ENCODE results near the gene SRPRB. TPM values are rescaled to one million over a fixed set of nuclear protein-coding genes. Genes with fewer than 3 reads are reported as not detected.

The SRPRB gene
- total and polyA plus RNA-seq, 9 of the 15 experiments (the other 6 are each of a cell fraction or from before 2014, with no cell fraction given): 29.5 to 66.0 (median 41.4) TPM

DNA sequence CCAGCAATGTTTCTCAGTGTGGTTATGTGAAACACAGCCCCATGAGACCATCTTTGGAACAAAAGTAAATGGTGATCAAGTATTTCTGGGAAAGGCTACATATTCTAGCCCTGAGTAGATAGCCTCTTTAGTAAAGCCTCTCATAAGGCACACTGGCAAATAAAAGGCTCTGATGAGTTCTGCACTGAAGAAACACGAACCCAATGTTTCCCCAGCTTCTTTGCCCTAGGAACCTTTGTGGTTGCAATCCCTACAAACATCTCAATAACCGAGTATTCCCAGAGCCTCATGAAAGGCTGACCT is 48.3 kb downstream of the SRPRB start:
- H3K36me3 ChIP-seq (ENCODE audit: control insufficient read depth, insufficient read depth, low read length): no peaks in the 10 kb centered on the region
- H3K79me2 ChIP-seq (ENCODE audit: control insufficient read depth, insufficient read depth, low read length): no peaks in the 10 kb centered on the region; the same call in 2 of the 3 replicates
- peaks cover 22 to 65% of the 10 kb centered on the region in 2 experiments; a peak in 4 of 5 replicates for H3K4me1 ChIP-seq (replicated peaks in 1 of 2; ENCODE audit: control insufficient read depth in 2 of 2, insufficient read depth in 2 of 2, low read length in 2 of 2)
- H2AFZ ChIP-seq (ENCODE audit: low read depth, low read length): peak overlapping the region; percentile 27; the same call in 1 of the 2 replicates
- ChIA-PET POLR2A (interaction anchor here (0.7 to 1.9 kb wide), 5 partner anchors 11 to 40 kb away, joined by 3 to 5 read pairs (median 4); no protein-coding TSS in a partner anchor), CTCF (ENCODE audit: low intra/inter-chr PET ratio) (no interaction called here)
- FAIRE-seq (no peak), DNase-seq (ENCODE audit: extremely low read depth in 1 of 4, low spot score in 3 of 4) (no peak), ATAC-seq (no peak)
- H3K27me3 ChIP-seq (ENCODE audit: control insufficient read depth in 2 of 2, insufficient read depth in 2 of 2, low read length in 2 of 2): no peaks in the 10 kb centered on the region
- in situ Hi-C loops (cut with MboI): no loop called here
- H3K9me1 ChIP-seq (ENCODE audit: control insufficient read depth, insufficient read depth, low read length): no peaks in the 10 kb centered on the region
- intact Hi-C loops (cut with micrococcal nuclease): no loop called here
- TF ChIP-seq ZNF561 (CRISPR knock-in tag; conservative IDR thresholded peaks at IDR 0.05) (no peak), ZNF239 (CRISPR knock-in tag; IDR thresholded peaks at IDR 0.05) (peak; percentile 91), TAF15 (IDR thresholded peaks at IDR 0.05; ENCODE audit: low read depth, low read length) (no peak)
- no peak overlapping the region for H3K4me3 ChIP-seq
- 51% methylated on average over 2 of the region's 2 CpGs for WGBS (ENCODE audit: insufficient coverage, low coverage, missing lambda C conversion rate)
- no peak overlapping the region for H3K4me2 ChIP-seq (ENCODE audit: insufficient read depth, low read length)
- BruUV-seq (replicated peaks): no TSS peak
- H4K20me1 ChIP-seq (replicated peaks; ENCODE audit: control insufficient read depth, insufficient read depth, low read length): no peaks in the 10 kb centered on the region
- H3K9ac ChIP-seq (ENCODE audit: insufficient read depth in 1 of 2, low read depth in 2 of 2, low read length in 2 of 2): no peak overlapping the region
- peak overlapping the region; percentile 28; the same call in 1 of the 3 replicates for H3K27ac ChIP-seq (ENCODE audit: extremely low read depth, low read depth, low read length)
- no peaks in the 10 kb centered on the region for H3K9me3 ChIP-seq (replicated peaks; ENCODE audit: control insufficient read depth, insufficient read depth, low read depth, low read length)

DNA sequence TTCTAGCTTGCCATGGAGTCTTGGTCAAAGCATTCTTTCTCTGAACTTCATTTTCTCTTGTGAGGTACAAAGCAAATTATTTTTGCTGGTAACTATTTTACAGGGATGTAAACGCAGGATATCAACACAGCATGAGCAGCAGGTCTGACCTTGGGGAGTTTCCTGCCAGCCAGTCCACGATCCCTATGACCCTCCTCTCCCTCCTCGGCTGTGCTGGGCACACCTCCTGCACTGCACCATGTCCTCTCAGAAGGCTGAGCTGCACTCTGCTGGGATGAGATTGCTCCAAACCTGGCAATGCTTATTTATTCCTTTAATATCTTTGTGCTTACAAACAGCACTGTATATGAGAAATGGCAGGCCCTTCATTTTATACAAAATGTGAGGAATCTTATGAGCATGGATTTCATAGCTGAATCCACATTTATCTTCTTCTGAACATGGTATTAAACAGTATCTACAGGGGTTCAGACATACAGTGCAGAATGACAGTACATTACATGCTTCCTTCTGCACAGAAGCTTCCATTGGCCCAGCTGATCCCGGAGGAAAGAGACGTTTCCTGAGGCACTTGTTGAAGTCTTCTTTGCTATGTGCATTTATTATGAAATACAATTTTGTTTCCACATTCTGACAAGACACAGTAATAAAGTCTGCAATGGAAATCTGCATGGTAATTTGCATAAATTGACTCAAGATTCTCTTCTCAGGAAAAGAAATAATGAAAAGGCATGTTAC is 48.8 kb downstream of the SRPRB start:
- no peaks in the 10 kb centered on the region for H3K79me2 ChIP-seq (ENCODE audit: control insufficient read depth, insufficient read depth, low read length)
- H3K36me3 ChIP-seq (ENCODE audit: control insufficient read depth, insufficient read depth, low read length): no peaks in the 10 kb centered on the region
- no peaks in the 10 kb centered on the region for H3K27me3 ChIP-seq (ENCODE audit: control insufficient read depth in 2 of 2, insufficient read depth in 2 of 2, low read length in 2 of 2)
- H3K9ac ChIP-seq (ENCODE audit: insufficient read depth in 1 of 2, low read depth in 2 of 2, low read length in 2 of 2): 0 out of 4 replicates have a peak overlapping the region, but pooled peaks of 1 of the 2 experiments have one; percentile 37
- no peaks in the 10 kb centered on the region for H3K9me3 ChIP-seq (replicated peaks; ENCODE audit: control insufficient read depth, insufficient read depth, low read depth, low read length)
- H3K27ac ChIP-seq (ENCODE audit: extremely low read depth, low read depth, low read length): no peak overlapping the region
- 0 out of 2 replicates have a peak overlapping the region, but pooled peaks have one; percentile 9 for H2AFZ ChIP-seq (ENCODE audit: low read depth, low read length)
- no peak for DNase-seq (ENCODE audit: extremely low read depth in 1 of 4, low spot score in 3 of 4)
- POLR2A ChIA-PET: interaction anchor here (0.7 to 1.9 kb wide), 5 partner anchors 11 to 39 kb away, joined by 3 to 5 read pairs (median 4); no protein-coding TSS in a partner anchor
- BruUV-seq (replicated peaks): no TSS peak
- no peak overlapping the region for H3K4me3 ChIP-seq
- intact Hi-C loops (cut with micrococcal nuclease) (no loop called here), in situ Hi-C loops (cut with MboI) (no loop called here)
- peaks cover 25 to 63% of the 10 kb centered on the region in 2 experiments; a peak in 4 of 5 replicates for H3K4me1 ChIP-seq (replicated peaks in 1 of 2; ENCODE audit: control insufficient read depth in 2 of 2, insufficient read depth in 2 of 2, low read length in 2 of 2)
- TF ChIP-seq, protein P1, sequence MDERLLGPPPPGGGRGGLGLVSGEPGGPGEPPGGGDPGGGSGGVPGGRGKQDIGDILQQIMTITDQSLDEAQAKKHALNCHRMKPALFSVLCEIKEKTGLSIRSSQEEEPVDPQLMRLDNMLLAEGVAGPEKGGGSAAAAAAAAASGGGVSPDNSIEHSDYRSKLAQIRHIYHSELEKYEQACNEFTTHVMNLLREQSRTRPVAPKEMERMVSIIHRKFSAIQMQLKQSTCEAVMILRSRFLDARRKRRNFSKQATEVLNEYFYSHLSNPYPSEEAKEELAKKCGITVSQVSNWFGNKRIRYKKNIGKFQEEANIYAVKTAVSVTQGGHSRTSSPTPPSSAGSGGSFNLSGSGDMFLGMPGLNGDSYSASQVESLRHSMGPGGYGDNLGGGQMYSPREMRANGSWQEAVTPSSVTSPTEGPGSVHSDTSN (CRISPR knock-in tag; IDR thresholded peaks at IDR 0.05; ENCODE audit: low read depth): no peak
- TF ChIP-seq, protein P1 (tag; conservative IDR thresholded peaks at IDR 0.05; ENCODE audit: low read depth): no peak
- TF ChIP-seq DDX20 (tag; IDR thresholded peaks at IDR 0.05; ENCODE audit: low read depth) (no peak), ZNF354B (CRISPR knock-in tag; IDR thresholded peaks at IDR 0.05) (no peak), RBM39 (optimal IDR thresholded peaks at IDR 0.05; ENCODE audit: low read depth, low read length) (no peak), CREM (IDR thresholded peaks at IDR 0.05; ENCODE audit: low read depth) (no peak), ZFX (CRISPR knock-in tag; IDR thresholded peaks at IDR 0.05) (no peak)
- CTCF ChIA-PET (ENCODE audit: low intra/inter-chr PET ratio): no interaction called here
- no peaks in the 10 kb centered on the region for H3K9me1 ChIP-seq (ENCODE audit: control insufficient read depth, insufficient read depth, low read length)
- no peak for FAIRE-seq
- H4K20me1 ChIP-seq (replicated peaks; ENCODE audit: control insufficient read depth, insufficient read depth, low read length): no peaks in the 10 kb centered on the region
- WGBS (ENCODE audit: insufficient coverage, low coverage, missing lambda C conversion rate): 54% methylated on average over 5 of the region's 5 CpGs
- H3K4me2 ChIP-seq (ENCODE audit: insufficient read depth, low read length): no peak overlapping the region
- no peak for ATAC-seq
